GM21717 (cell line): ENCODE results near the gene OLFML3.

Experiments
- ATAC-seq: cut with Tn5 transposase; IDR thresholded peaks from one replicate; pipeline ENCODE4 v1.9.1; 2021; ENCODE audit warnings: mild to moderate bottlenecking, moderate library complexity; ENCODE audit not compliant: unreplicated experiment

Gene OLFML3

DNA sequence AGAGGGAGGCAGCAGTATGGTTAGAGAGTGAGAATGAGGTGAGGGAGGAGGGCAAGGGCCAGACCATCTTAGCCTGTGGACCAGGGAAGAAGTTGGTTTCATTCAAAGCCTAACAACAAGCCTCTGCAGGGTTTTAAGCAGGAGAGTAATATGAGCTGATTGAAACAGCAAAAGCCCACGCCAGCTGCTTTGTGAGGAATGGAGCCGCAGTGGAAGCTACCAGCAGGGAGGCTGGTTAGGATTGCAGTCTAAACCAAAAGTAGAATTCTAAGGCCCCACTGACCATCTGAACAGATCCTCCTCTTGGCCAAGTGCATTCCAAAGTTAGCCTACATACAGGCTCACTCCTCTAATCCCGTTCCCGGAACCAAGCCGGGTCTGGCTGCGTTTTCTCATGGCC lies 44.8 kb downstream of the OLFML3 start:
- ATAC-seq = no peak

DNA sequence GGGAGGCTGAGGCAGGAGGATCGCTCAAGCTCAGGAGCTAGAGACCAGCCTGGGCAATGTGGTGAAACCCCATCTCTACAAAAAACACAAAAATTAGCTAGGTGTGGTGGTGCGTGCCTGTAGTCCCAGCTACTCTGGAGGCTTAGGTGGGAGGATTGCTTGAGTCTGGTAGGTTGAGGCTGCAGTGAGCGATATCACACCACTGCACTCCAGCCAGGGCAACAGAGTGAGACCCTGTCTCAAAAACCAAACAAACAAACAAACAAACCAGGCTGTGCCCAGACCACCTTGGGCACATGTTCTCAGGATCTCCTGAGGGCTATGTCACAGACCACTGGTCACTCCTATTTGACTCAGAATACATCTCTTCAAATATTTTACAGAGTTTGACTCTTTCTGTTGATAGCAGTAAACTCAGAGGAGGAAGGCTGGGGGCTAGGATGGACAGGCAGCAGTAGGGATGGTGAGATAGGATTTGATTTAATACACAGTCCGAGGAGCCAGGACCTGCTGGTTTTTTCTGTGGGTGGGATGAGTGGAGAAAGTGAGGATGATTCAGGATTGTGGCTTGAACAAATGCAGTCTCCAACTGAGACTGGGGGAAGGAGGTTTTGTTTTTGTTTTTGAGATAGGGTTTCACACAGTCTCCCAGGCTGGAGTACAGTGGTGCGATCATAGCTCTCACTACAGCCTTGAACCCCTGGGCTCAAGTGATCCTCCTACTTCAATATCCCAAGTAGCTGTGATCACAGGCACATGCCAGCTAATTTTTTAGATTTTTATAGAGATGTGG lies 46.5 kb downstream of the OLFML3 start:
- ATAC-seq = no peak

DNA sequence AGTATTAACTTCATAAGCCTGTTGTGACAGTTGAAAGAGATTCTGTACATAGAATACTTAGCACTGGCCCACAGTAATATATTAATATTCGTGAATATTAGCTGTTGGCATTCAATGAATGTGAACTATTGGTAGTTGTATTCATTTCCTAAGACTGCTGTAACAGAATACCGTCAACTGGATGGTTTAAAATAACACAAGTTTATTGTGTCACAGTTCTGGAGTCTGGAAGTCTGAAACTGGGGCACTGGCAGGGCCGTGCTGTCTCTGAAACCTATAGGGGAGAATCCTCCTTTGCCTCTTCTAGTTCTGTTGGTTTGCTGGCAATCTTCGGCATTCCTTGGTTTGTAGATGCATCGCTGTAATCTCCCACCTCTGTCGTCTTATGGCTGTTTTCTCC lies 47.5 kb downstream of the OLFML3 start:
- no peak for ATAC-seq
